Upper lobe of left lung (tissue), 6 donors: ENCODE data around the gene FOXN3. TPM values are rescaled to one million over a fixed set of nuclear protein-coding genes. Genes with fewer than 3 reads are reported as not detected.

Experiments used
- ATAC-seq, 2 donors: fragments of 200-7000 bp; cut with Tn5 transposase; one replicate each; pipeline ENCODE4 v1.9.1; 2022; ENCODE audit warnings: mild to moderate bottlenecking in 2 of 2, moderate library complexity in 2 of 2; ENCODE audit not compliant: low FRiP score in 2 of 2
- DNase-seq, 2 donors: peaks; one replicate each; pipeline ENCODE4 v3.0.0-alpha.2; 2019 to 2020
- H3K27ac ChIP-seq, 4 donors: fragments of 200-600 bp; sonication (generic); one replicate each; pipeline ENCODE4 v1.5.1; 2016 to 2019
- H3K27me3 ChIP-seq, 4 donors: fragments of 200-600 bp; sonication (generic); one replicate each; pipeline ENCODE4 v1.5.1; 2017 to 2019
- H3K36me3 ChIP-seq, 4 donors: fragments of 200-600 bp; sonication (generic); one replicate each; pipeline ENCODE4 v1.5.1; 2016 to 2019
- H3K4me1 ChIP-seq, 4 donors: fragments of 200-600 bp; sonication (generic); one replicate each; pipeline ENCODE4 v1.5.1; 2018 to 2019
- H3K4me3 ChIP-seq, 4 donors: fragments of 200-600 bp; sonication (generic); one replicate each; pipeline ENCODE4 v1.5.1; 2017 to 2019; ENCODE audit warnings: mild to moderate bottlenecking in 2 of 4, moderate library complexity in 1 of 4
- H3K9me3 ChIP-seq, 4 donors: fragments of 200-600 bp; sonication (generic); one replicate each; pipeline ENCODE4 v1.5.1; 2018 to 2019
- CTCF ChIP-seq, 6 experiments: fragments of 450-650 bp in 4 of 6; fragments of 200-600 bp in 2 of 6; sonication (generic) in 2 of 6; IDR thresholded peaks; one replicate each; pipeline ENCODE4 v1.5.1; 2016 to 2019; ENCODE audit warnings: antibody characterized with exemption in 6 of 6
- EP300 ChIP-seq, 4 donors: sonication (generic); formaldehyde crosslinking; IDR thresholded peaks; one replicate each; pipeline ENCODE4 v1.5.1; 2017; ENCODE audit warnings: antibody characterized with exemption in 4 of 4, control low read depth in 2 of 4
- POLR2A ChIP-seq, 4 donors: fragments of 450-650 bp; IDR thresholded peaks; one replicate each; pipeline ENCODE4 v1.5.1; 2016 to 2017; ENCODE audit warnings: antibody characterized with exemption in 4 of 4, mild to moderate bottlenecking in 2 of 4
- POLR2AphosphoS5 ChIP-seq, 2 donors: sonication (generic); formaldehyde crosslinking; IDR thresholded peaks; one replicate each; pipeline ENCODE4 v1.5.1; 2017; ENCODE audit warnings: antibody characterized with exemption in 2 of 2
- WGBS, 2 donors: methylation state at CpG; one replicate each; pipeline ENCODE4 v1.1.5; 2017 to 2018; 5-methylcytosine and 5-hydroxymethylcytosine counted together
- total RNA-seq, 6 donors: library from RNA; depleted of rRNA in 4 of 6; stranded (reverse); fragments of >200 nt in 4 of 6; gene quantifications; one replicate each; pipeline versions ENCODE4 v1.1.0 to v1.2.1, GENCODE V29; 2016 to 2021
- donor health status: DM: no; HTN: no; CAD: no; lungs with moderate emphysema.
- donor health status: DM: no; HTN: yes; CAD: no; lungs with severe emphysema.

Gene FOXN3
- total RNA-seq, 6 donors from 2014 or later, result 63.4 to 115 (median 77.2) TPM

DNA sequence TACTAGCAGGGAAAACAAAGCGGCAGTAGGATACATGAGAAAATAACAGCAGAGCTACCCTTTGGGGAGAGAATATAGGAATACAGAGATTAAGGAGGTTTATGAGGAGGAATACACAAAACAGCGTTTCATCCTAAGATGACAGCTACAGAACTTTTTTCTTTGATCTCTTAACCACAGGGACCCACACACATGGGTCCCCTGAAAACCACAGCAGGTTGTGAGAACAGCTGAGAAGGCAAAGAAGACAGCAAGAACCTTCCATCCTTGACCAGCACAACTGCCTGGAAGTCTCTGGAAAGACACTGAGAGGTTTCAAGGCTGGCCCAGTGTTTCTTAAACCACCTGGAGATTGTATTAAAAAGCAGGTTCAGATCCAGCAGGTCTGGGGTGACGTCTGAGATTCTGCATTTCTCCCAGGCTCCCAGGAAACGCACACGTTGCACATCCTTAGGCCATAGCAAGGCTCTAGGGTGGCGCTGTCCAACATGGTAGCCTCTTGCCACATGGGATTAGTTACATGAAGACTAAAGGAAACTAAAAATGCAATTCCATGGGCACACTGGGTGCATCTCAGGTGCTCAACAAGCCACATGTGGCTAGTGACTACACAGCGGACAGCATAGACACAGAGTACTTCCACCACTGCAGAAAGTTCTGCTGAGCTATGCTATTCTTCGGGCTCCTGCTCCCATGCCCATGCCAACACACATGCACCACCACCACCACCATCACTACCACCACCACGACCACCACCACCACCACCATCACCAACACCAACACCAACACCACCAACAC is 92.3 kb downstream of the FOXN3 start:
- Histone ChIP-seq H3K36me3 (peaks cover 0 to 5% (median 1%) of the 10 kb centered on the region in 4 donors), H3K9me3 (no peaks in the 10 kb centered on the region), H3K27ac (no peak overlapping the region), H3K27me3 (no peaks in the 10 kb centered on the region), H3K4me1 (peaks cover 0 to 4% (median 2%) of the 10 kb centered on the region in 4 donors), H3K4me3 (no peak overlapping the region)
- WGBS, 2 donors, result 96 to 97% methylated on average over 7 to 9 of the region's 9 CpGs
- ATAC-seq (no peak), DNase-seq (no peak)
- TF ChIP-seq POLR2A (IDR thresholded peaks at IDR 0.05) (no peak), POLR2AphosphoS5 (IDR thresholded peaks at IDR 0.05) (no peak), EP300 (IDR thresholded peaks at IDR 0.05) (no peak), CTCF (IDR thresholded peaks at IDR 0.05) (no peak)

DNA sequence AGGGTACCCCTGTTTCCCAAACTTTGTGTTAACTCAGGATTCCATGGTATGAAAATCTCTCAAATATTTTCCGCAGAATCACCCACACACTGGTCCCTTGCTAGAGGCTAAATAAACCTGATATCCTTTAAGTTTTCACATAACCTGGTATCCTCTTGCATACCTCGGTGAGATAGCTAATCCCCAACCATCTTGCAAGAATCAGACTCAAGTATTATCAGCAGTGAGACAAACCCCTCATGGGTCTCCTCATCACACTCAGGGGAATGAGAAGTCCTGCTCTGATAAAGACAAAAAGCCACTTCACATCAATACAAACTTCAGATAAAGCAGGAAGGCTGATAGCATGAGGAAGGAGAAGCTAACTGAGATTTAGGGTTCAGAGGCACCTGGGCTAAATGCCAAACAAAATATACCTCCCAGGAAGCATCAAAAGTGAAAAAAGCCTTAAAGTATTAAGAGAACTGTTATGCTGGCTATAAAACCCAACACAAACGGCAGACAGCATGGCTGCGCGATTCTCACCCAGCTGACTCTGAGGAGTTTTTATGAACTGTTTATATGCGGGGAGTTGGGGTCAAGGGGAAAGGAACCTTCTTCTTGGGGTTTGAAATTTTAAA is 96.5 kb downstream of the FOXN3 start:
- WGBS, 2 donors, result 88 to 94% methylated on average over 6 of the region's 6 CpGs
- DNase-seq, result no peak
- Histone ChIP-seq H3K27me3 (no peaks in the 10 kb centered on the region), H3K4me1 (peaks cover 0 to 6% (median 5%) of the 10 kb centered on the region in 4 donors), H3K9me3 (no peaks in the 10 kb centered on the region), H3K4me3 (no peak overlapping the region), H3K27ac (no peak overlapping the region), H3K36me3 (peaks cover 0 to 1% (median 0%) of the 10 kb centered on the region in 4 donors)
- TF ChIP-seq POLR2A (IDR thresholded peaks at IDR 0.05), result no peak
- no peak for TF ChIP-seq CTCF (IDR thresholded peaks at IDR 0.05)
- TF ChIP-seq EP300 (IDR thresholded peaks at IDR 0.05), result no peak
- TF ChIP-seq POLR2AphosphoS5 (IDR thresholded peaks at IDR 0.05), result no peak
- no peak for ATAC-seq

- DNase-seq (no peak), ATAC-seq (no peak)
- Histone ChIP-seq H3K36me3 (no peaks in the 10 kb centered on the region), H3K4me3 (no peak overlapping the region), H3K27me3 (no peaks in the 10 kb centered on the region), H3K27ac (no peak overlapping the region), H3K9me3 (no peaks in the 10 kb centered on the region), H3K4me1 (peaks cover 0 to 6% (median 5%) of the 10 kb centered on the region in 4 donors)
- WGBS, 2 donors, result 97 to 98% methylated on average over 4 of the region's 4 CpGs
- TF ChIP-seq POLR2AphosphoS5 (IDR thresholded peaks at IDR 0.05) (no peak), EP300 (IDR thresholded peaks at IDR 0.05) (no peak), POLR2A (IDR thresholded peaks at IDR 0.05) (no peak), CTCF (IDR thresholded peaks at IDR 0.05) (no peak)
Observed at GRCh38 chr14:89319687-89320086, 97.3 kb downstream of the FOXN3 start.

DNA sequence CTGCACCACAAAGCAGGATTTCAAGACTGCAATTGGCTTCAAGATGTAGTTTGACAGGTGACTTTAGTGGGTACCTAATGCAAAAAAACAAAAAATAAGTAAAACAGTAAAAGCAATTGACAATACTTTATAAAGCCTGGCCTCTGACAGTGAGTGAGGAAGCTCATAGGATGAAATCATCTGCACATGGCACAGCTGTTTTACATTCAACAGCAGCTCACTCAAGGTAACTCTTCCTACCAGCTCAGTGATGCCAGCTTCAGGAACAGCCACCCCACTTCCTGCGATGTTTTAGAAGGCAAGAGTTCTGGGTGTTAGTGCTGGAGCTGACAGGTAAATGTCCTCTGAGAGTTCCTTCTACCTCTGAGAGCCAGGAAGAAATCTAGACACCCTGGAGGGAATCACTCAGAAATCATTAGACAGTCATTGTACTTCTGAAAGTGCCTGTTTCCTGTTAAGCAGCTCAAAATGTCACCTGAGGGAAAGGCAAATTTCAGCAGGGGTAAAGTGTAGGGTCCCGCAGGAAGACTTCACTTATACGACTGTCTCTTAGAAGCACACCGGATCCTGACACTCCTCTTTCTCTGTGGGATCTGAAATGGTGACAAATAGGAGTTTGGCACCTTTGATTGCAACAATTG is 99.9 kb downstream of the FOXN3 start:
- Histone ChIP-seq H3K4me1 (peaks cover 0 to 6% (median 5%) of the 10 kb centered on the region in 4 donors), H3K9me3 (no peaks in the 10 kb centered on the region), H3K36me3 (no peaks in the 10 kb centered on the region), H3K4me3 (no peak overlapping the region), H3K27me3 (no peaks in the 10 kb centered on the region), H3K27ac (no peak overlapping the region)
- WGBS, 2 donors, result 86 to 92% methylated on average over 4 of the region's 4 CpGs
- DNase-seq (no peak), ATAC-seq (no peak)
- TF ChIP-seq POLR2A (IDR thresholded peaks at IDR 0.05) (no peak), CTCF (IDR thresholded peaks at IDR 0.05) (no peak), POLR2AphosphoS5 (IDR thresholded peaks at IDR 0.05) (no peak), EP300 (IDR thresholded peaks at IDR 0.05) (no peak)
